Stomach (tissue), 9 donors: ENCODE data around the gene IFT27. TPM values are rescaled to one million over a fixed set of nuclear protein-coding genes. Genes with fewer than 3 reads are reported as not detected.
"Not testable (repeated sequence)": the region's sequence is repeated elsewhere in the genome, so short reads cannot be mapped to it uniquely, and the experiment has no call there.

Experiments used
- DNase-seq, 2 donors: peaks; one replicate each; pipeline versions ENCODE4 v3.0.0 to v3.0.0-alpha.2; 2013 to 2019
- H3K27ac ChIP-seq, 5 donors: fragments of 200-600 bp in 4 of 5; sonication (generic) in 4 of 5; one replicate each; pipeline ENCODE4 v1.5.1; 2013 to 2019; ENCODE audit warnings: mild to moderate bottlenecking in 1 of 5, moderate library complexity in 1 of 5
- H3K27me3 ChIP-seq, 3 donors: fragments of 200-600 bp; sonication (generic); one replicate each; pipeline ENCODE4 v1.5.1; 2017 to 2019; ENCODE audit warnings: mixed run types in 1 of 3
- H3K36me3 ChIP-seq, 4 donors: fragments of 200-600 bp; sonication (generic); 1 replicate in 3 of 4; 2 replicates in 1 of 4; pipeline ENCODE4 v1.5.1; 2016 to 2019
- H3K4me1 ChIP-seq, 4 donors: fragments of 200-600 bp; sonication (generic); one replicate each; pipeline ENCODE4 v1.5.1; 2016 to 2019
- H3K4me3 ChIP-seq, 4 donors: fragments of 200-600 bp; sonication (generic) in 3 of 4; one replicate each; pipeline ENCODE4 v1.5.1; 2016 to 2019; ENCODE audit warnings: mild to moderate bottlenecking in 1 of 4
- H3K9me3 ChIP-seq, 4 donors: fragments of 200-600 bp; sonication (generic); one replicate each; pipeline ENCODE4 v1.5.1; 2016 to 2019
- EP300 ChIP-seq: sonication (generic); formaldehyde crosslinking; IDR thresholded peaks from one replicate; pipeline ENCODE4 v1.6.1; 2017; ENCODE audit warnings: antibody characterized with exemption
- POLR2A ChIP-seq, 4 donors: fragments of 450-650 bp; IDR thresholded peaks; one replicate each; pipeline ENCODE4 v1.6.1; 2016; ENCODE audit warnings: antibody characterized with exemption in 4 of 4, control low read depth in 2 of 4, mild to moderate bottlenecking in 1 of 4, moderate library complexity in 1 of 4
- POLR2AphosphoS5 ChIP-seq, 3 donors: sonication (generic); formaldehyde crosslinking; IDR thresholded peaks; one replicate each; pipeline ENCODE4 v1.6.1; 2016; ENCODE audit warnings: antibody characterized with exemption in 3 of 3
- WGBS, 5 donors: extraction: QIAGEN DNeasy Blood & Tissue Kit in 3 of 5; methylation state at CpG; one replicate each; pipeline versions ENCODE4 v1.1.5 to v1.1.7; 2013 to 2018; 5-methylcytosine and 5-hydroxymethylcytosine counted together
- intact Hi-C: fragments of 100-400 bp; cut with DNase I; formaldehyde crosslinking; loops from one replicate; pipeline ENCODE4 v1.15.1; 2023; ENCODE audit warnings: low total_unique reads
- polyA plus RNA-seq, 3 donors: library from polyadenylated mRNA; stranded (reverse); fragments of 200-250 nt; gene quantifications; one replicate each; pipeline ENCODE4 v1.2.3, GENCODE V29; 2013
- total RNA-seq, 5 donors: library from RNA; depleted of rRNA; stranded (reverse); fragments of >200 nt; gene quantifications; one replicate each; pipeline versions ENCODE4 v1.1.0 to v1.2.3, GENCODE V29; 2014 to 2016
- TF ChIP-seq, protein P1 (sequence below), 7 experiments: fragments of 450-650 bp in 4 of 7; fragments of 200-600 bp in 3 of 7; sonication (generic) in 3 of 7; IDR thresholded peaks; one replicate each; pipeline ENCODE4 v1.5.1; 2016 to 2019; ENCODE audit warnings: antibody characterized with exemption in 7 of 7, control low read depth in 2 of 7, mild to moderate bottlenecking in 1 of 7
- donor health status: healthy with polysubstance abuse.
- donor health status: Bipolar disorder and iron deficiency.
- donor health status: healthy.

The IFT27 gene
- total and polyA plus RNA-seq, 8 donors, result 8.2 to 36.1 (median 18.4) TPM

DNA sequence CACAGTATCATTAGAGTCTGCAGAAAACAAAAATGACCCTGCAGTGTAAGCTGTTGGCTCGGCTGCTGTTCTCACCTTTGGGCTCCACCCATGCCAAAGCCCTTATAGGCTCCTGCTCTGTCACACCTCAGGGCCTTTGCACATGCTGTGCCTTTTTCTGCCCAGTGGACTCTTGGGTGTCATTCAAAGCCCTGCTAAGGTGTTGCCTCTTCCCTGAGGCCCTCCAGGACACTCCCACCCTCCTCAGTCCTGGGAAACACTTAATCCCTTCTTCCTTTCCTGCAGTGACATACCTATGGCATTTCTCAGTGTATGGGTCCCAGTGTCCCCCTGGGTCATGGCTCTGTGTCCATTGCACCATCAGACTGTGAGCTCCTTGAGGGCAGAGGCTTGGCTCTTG lies 43.3 kb downstream of the IFT27 start:
- WGBS, 5 donors, result 43 to 75% (median 58%) methylated on average over 1 of the region's 1 CpG
- intact Hi-C loops, result no loop called here
- Histone ChIP-seq H3K9me3 (no peaks in the 10 kb centered on the region), H3K27me3 (peaks cover 0 to 77% (median 7%) of the 10 kb centered on the region in 3 donors), H3K27ac (no peak overlapping the region), H3K36me3 (no peaks in the 10 kb centered on the region), H3K4me3 (no peak overlapping the region), H3K4me1 (peaks cover 0 to 4% (median 0%) of the 10 kb centered on the region in 4 donors)
- DNase-seq, result no peak
- TF ChIP-seq EP300 (no peak), POLR2A (IDR thresholded peaks at IDR 0.05) (no peak), POLR2AphosphoS5 (IDR thresholded peaks at IDR 0.05) (no peak)

DNA sequence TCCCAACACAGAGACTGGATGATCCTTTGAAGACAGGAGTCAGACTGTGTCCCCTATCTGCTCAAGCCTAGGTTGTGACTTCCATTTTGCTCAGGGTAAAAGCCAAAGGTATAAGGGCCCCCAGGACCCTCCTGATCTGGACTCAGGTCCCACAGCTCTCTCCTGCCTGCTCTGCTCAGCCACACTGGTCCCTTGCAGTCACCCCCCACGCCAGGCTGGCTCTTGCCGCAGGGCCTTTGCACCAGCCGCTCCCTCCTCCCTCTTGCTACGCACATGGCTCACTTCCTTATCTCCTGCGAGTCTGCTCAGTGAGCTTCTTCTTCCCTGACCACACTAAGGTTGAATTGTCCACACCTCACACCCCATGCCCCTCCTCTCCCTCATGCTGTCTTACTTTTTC lies 44.0 kb downstream of the IFT27 start:
- intact Hi-C loops, result no loop called here
- Histone ChIP-seq H3K9me3 (no peaks in the 10 kb centered on the region), H3K4me1 (peaks cover 0 to 4% (median 0%) of the 10 kb centered on the region in 4 donors), H3K36me3 (no peaks in the 10 kb centered on the region), H3K27me3 (peaks cover 0 to 77% (median 7%) of the 10 kb centered on the region in 3 donors), H3K4me3 (no peak overlapping the region), H3K27ac (no peak overlapping the region)
- TF ChIP-seq EP300, result no peak
- TF ChIP-seq, protein P1, sequence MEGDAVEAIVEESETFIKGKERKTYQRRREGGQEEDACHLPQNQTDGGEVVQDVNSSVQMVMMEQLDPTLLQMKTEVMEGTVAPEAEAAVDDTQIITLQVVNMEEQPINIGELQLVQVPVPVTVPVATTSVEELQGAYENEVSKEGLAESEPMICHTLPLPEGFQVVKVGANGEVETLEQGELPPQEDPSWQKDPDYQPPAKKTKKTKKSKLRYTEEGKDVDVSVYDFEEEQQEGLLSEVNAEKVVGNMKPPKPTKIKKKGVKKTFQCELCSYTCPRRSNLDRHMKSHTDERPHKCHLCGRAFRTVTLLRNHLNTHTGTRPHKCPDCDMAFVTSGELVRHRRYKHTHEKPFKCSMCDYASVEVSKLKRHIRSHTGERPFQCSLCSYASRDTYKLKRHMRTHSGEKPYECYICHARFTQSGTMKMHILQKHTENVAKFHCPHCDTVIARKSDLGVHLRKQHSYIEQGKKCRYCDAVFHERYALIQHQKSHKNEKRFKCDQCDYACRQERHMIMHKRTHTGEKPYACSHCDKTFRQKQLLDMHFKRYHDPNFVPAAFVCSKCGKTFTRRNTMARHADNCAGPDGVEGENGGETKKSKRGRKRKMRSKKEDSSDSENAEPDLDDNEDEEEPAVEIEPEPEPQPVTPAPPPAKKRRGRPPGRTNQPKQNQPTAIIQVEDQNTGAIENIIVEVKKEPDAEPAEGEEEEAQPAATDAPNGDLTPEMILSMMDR (IDR thresholded peaks at IDR 0.05), result no peak
- TF ChIP-seq POLR2AphosphoS5 (IDR thresholded peaks at IDR 0.05), result no peak
- no peak for TF ChIP-seq POLR2A (IDR thresholded peaks at IDR 0.05)
- DNase-seq, result no peak
- 73 to 86% (median 82%) methylated on average over 5 of the region's 5 CpGs for WGBS, 5 donors

GRCh38 chr22:36731321-36731720 lies 44.6 kb downstream of the IFT27 start:
- DNase-seq, H3K36me3 ChIP-seq, H3K4me3 ChIP-seq, H3K27ac ChIP-seq, intact Hi-C loops, H3K9me3 ChIP-seq, H3K4me1 ChIP-seq: not testable (repeated sequence)
- 87 to 94% (median 88%) methylated on average over 6 of the region's 6 CpGs for WGBS, 5 donors
- H3K27me3 ChIP-seq, result peaks cover 0 to 77% (median 7%) of the 10 kb centered on the region in 3 donors

DNA sequence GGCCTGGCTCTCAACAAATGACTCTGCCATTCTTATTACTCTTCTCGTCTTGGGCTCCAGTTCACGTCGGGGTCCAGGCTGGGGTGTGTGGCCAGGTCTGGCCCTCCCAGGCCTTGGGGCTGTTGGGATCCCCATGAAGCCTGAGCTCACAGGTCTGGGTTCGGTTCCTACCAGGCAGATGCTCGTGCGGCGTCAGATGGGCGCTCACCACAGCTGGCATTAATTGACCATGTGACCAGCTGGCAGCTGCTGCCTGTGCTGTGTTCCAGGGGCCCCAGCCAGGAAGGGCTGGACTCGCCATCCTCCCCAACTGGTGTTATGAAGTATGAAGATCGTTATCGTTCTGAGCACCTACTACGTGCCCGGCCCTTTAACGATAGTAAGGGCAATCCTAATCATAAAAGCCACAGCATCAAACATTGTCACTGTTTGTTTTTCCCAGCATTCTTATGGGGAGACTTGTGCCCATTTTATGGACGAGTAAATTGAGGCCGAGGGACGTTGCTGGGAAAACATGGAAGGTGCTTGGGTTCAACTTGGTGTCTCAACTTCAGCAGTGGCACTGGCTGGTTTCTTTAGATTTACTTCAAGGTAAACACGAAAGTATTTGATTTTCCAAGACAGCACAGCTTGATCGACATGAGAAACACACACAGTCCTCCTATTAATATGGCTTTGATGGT lies 45.6 kb downstream of the IFT27 start:
- Histone ChIP-seq H3K4me1 (peaks cover 0 to 4% (median 0%) of the 10 kb centered on the region in 4 donors), H3K36me3 (no peaks in the 10 kb centered on the region), H3K4me3 (no peak overlapping the region), H3K27ac (no peak overlapping the region), H3K9me3 (no peaks in the 10 kb centered on the region), H3K27me3 (peaks cover 0 to 77% (median 12%) of the 10 kb centered on the region in 3 donors)
- 83 to 91% (median 87%) methylated on average over 19 of the region's 19 CpGs for WGBS, 5 donors
- DNase-seq, result no peak
- TF ChIP-seq EP300 (no peak), POLR2A (IDR thresholded peaks at IDR 0.05) (no peak), POLR2AphosphoS5 (IDR thresholded peaks at IDR 0.05) (no peak)
- TF ChIP-seq, protein P1 (IDR thresholded peaks at IDR 0.05), result no peak
- intact Hi-C loops, result no loop called here

- intact Hi-C loops, result no loop called here
Observed at GRCh38 chr22:36729321-36729720, 46.6 kb downstream of the IFT27 start.

More at GRCh38 chr22:36729321-36729720, 46.6 kb downstream of the IFT27 start:
- Histone ChIP-seq H3K9me3 (no peaks in the 10 kb centered on the region), H3K4me1 (peaks cover 0 to 3% (median 0%) of the 10 kb centered on the region in 4 donors), H3K4me3 (no peak overlapping the region), H3K27ac (no peak overlapping the region), H3K27me3 (peaks cover 0 to 80% (median 13%) of the 10 kb centered on the region in 3 donors), H3K36me3 (no peaks in the 10 kb centered on the region)
- 70 to 83% (median 77%) methylated on average over 7 of the region's 7 CpGs for WGBS, 5 donors
- no peak for DNase-seq
- no peak for TF ChIP-seq EP300
- no peak for TF ChIP-seq POLR2AphosphoS5 (IDR thresholded peaks at IDR 0.05)
- TF ChIP-seq, protein P1 (IDR thresholded peaks at IDR 0.05), result no peak
- no peak for TF ChIP-seq POLR2A (IDR thresholded peaks at IDR 0.05)
